GM12875 (cell line): ENCODE results near the gene PRSS21.

ENCODE experiments used
- H3K4me3 ChIP-seq: one replicate; pipeline ENCODE4 v1.5.1; 2011; ENCODE audit warnings: low read depth, low read length, control low read depth
- CTCF ChIP-seq: IDR thresholded peaks from 2 replicates; pipeline ENCODE4 v1.5.1; 2011; ENCODE audit warnings: low read depth, mild to moderate bottlenecking, control low read depth, inconsistent platforms, low read length, moderate library complexity, borderline replicate concordance; ENCODE audit not compliant: insufficient read depth

PRSS21 gene

GRCh38 chr16:2819179-2819938 lies 2.3 kb downstream of the PRSS21 start:
- no peak overlapping the region for H3K4me3 ChIP-seq
- TF ChIP-seq CTCF, result no peak

- H3K4me3 ChIP-seq, result no peak overlapping the region
- no peak for TF ChIP-seq CTCF
These were observed 3.1 kb downstream of the PRSS21 start for GRCh38 chr16:2819939-2820835.

- no peak for TF ChIP-seq CTCF
- no peak overlapping the region for H3K4me3 ChIP-seq
These were observed 3.9 kb downstream of the PRSS21 start for GRCh38 chr16:2820836-2821486.

- no peak overlapping the region for H3K4me3 ChIP-seq
- TF ChIP-seq CTCF, result no peak
These were observed 4.6 kb downstream of the PRSS21 start for GRCh38 chr16:2821487-2822157.

GRCh38 chr16:2822158-2822495 lies 5.1 kb downstream of the PRSS21 start:
- no peak overlapping the region for H3K4me3 ChIP-seq
- no peak for TF ChIP-seq CTCF

GRCh38 chr16:2822496-2822895 lies 5.5 kb downstream of the PRSS21 start:
- H3K4me3 ChIP-seq, result no peak overlapping the region
- TF ChIP-seq CTCF, result no peak
